ENCODE data around the gene CRTAC1. TPM values are rescaled to one million over a fixed set of nuclear protein-coding genes. Genes with fewer than 3 reads are reported as not detected.

CRTAC1 gene
- total RNA-seq, 1 experiment from 2014 or later, result 1.2 TPM

GRCh38 chr10:97816609-97817008 is 213.8 kb downstream of the CRTAC1 start:
- Mint-ChIP-seq H3K4me1 (peaks cover 8% of the 10 kb centered on the region), H3K36me3 (no peaks in the 10 kb centered on the region), H3K9me3 (no peaks in the 10 kb centered on the region), H3K27me3 (ENCODE audit: low read depth) (no peaks in the 10 kb centered on the region; the same call in 1 of the 2 replicates), H3K27ac (no peak overlapping the region), H3K4me3 (no peak overlapping the region)
- DNase-seq (ENCODE audit: low spot score) (no peak), ATAC-seq (no peak)
- TF ChIP-seq TP53 (CRISPR knock-in tag; IDR thresholded peaks at IDR 0.05) (no peak), USF1 (CRISPR knock-in tag; IDR thresholded peaks at IDR 0.05) (no peak), EMX1 (CRISPR knock-in tag; IDR thresholded peaks at IDR 0.05) (no peak), AFF4 (CRISPR knock-in tag; IDR thresholded peaks at IDR 0.05; ENCODE audit: borderline replicate concordance) (no peak), ZNF671 (CRISPR knock-in tag; IDR thresholded peaks at IDR 0.05) (no peak), IRF2 (CRISPR knock-in tag; IDR thresholded peaks at IDR 0.05; ENCODE audit: borderline replicate concordance, low read depth) (no peak), ARID4B (CRISPR knock-in tag; IDR thresholded peaks at IDR 0.05; ENCODE audit: borderline replicate concordance) (no peak), ZNF263 (CRISPR knock-in tag; IDR thresholded peaks at IDR 0.05; ENCODE audit: low read depth) (no peak), FOXP4 (CRISPR knock-in tag; IDR thresholded peaks at IDR 0.05) (no peak), GRHL2 (CRISPR knock-in tag; IDR thresholded peaks at IDR 0.05; ENCODE audit: insufficient replicate concordance, severe bottlenecking) (no peak), AR (CRISPR knock-in tag; IDR thresholded peaks at IDR 0.05) (no peak), NR1H2 (CRISPR knock-in tag; IDR thresholded peaks at IDR 0.05) (no peak), E2F4 (CRISPR knock-in tag; IDR thresholded peaks at IDR 0.05; ENCODE audit: borderline replicate concordance, low read depth) (no peak), ZMAT4 (CRISPR knock-in tag; IDR thresholded peaks at IDR 0.05) (no peak), ZNF138 (CRISPR knock-in tag; conservative IDR thresholded peaks at IDR 0.05) (no peak), GTF2I (CRISPR knock-in tag; conservative IDR thresholded peaks at IDR 0.05) (no peak), PRRX2 (CRISPR knock-in tag; IDR thresholded peaks at IDR 0.05) (no peak), MYBL2 (CRISPR knock-in tag; IDR thresholded peaks at IDR 0.05) (no peak), ZNF232 (CRISPR knock-in tag; IDR thresholded peaks at IDR 0.05) (no peak)
- ChIA-PET CTCF (interaction anchor here (1.3 kb wide), 1 partner anchor 25 kb away, joined by 4 read pairs; no protein-coding TSS in a partner anchor), POLR2A (interaction anchor here (0.6 kb wide), 1 partner anchor 580 kb away, joined by 6 read pairs; no protein-coding TSS in a partner anchor)

Measured in WTC11 (cell line).